Activated CD4-positive, alpha-beta T cell treated with anti-CD3 and anti-CD28 coated beads for 1 hour (primary cell): Measurements from ENCODE around the gene LILRB2.
"Not testable (repeated sequence)": the region's sequence is repeated elsewhere in the genome, so short reads cannot be mapped to it uniquely, and the experiment has no call there.

Experiments
- DNase-seq: peaks from one replicate; pipeline ENCODE4 v3.0.0-alpha.2; 2020

The LILRB2 gene

GRCh38 chr19:54239491-54240371 lies 41.2 kb downstream of the LILRB2 start:
- not testable (repeated sequence) for DNase-seq

GRCh38 chr19:54233941-54234340 lies 47.0 kb downstream of the LILRB2 start:
- no peak for DNase-seq

- DNase-seq = peak; percentile 76
These were observed 49.6 kb downstream of the LILRB2 start for GRCh38 chr19:54231077-54231931.

GRCh38 chr19:54230031-54230430 lies 50.9 kb downstream of the LILRB2 start:
- DNase-seq = no peak

- DNase-seq = no peak
These were observed 51.8 kb downstream of the LILRB2 start for GRCh38 chr19:54229146-54229545.

GRCh38 chr19:54224619-54225018 lies 56.3 kb downstream of the LILRB2 start:
- not testable (repeated sequence) for DNase-seq

GRCh38 chr19:54223937-54224281 lies 57.0 kb downstream of the LILRB2 start:
- DNase-seq = not testable (repeated sequence)
